Smooth muscle cell (in vitro differentiated cells): Measurements from ENCODE around the gene HECTD1. TPM values are rescaled to one million over a fixed set of nuclear protein-coding genes. Genes with fewer than 3 reads are reported as not detected.

Experiments used
- DNase-seq: peaks from one replicate; lab custom pipeline; 2025; ENCODE audit not compliant: unreplicated experiment; lab: John Stamatoyannopoulos, UW
- H2AFZ ChIP-seq: fragments of 200-600 bp; sonication (generic); 2 replicates; pipeline ENCODE4 v1.6.0; 2016; ENCODE audit warnings: antibody characterized with exemption, low read depth, mild to moderate bottlenecking
- H3F3A ChIP-seq: fragments of 200-600 bp; sonication (generic); 2 replicates; pipeline ENCODE4 v1.6.0; 2017; ENCODE audit warnings: antibody characterized with exemption, low read depth
- H3K27ac ChIP-seq: fragments of 200-600 bp; sonication (generic); 2 replicates; pipeline ENCODE4 v1.5.1; 2016; ENCODE audit warnings: low read depth, mild to moderate bottlenecking
- H3K27me3 ChIP-seq: fragments of 200-600 bp; sonication (generic); 2 replicates; pipeline ENCODE4 v1.6.1; 2016; ENCODE audit warnings: low read depth, mild to moderate bottlenecking
- H3K36me3 ChIP-seq: fragments of 200-600 bp; sonication (generic); 2 replicates; pipeline ENCODE4 v1.5.1; 2016; ENCODE audit warnings: low read depth
- H3K4me1 ChIP-seq: fragments of 200-600 bp; sonication (generic); 2 replicates; pipeline ENCODE4 v1.5.1; 2016; ENCODE audit warnings: low read depth
- H3K4me2 ChIP-seq: fragments of 200-600 bp; sonication (generic); 2 replicates; pipeline ENCODE4 v1.6.0; 2016; ENCODE audit warnings: mild to moderate bottlenecking
- H3K4me3 ChIP-seq: fragments of 200-600 bp; sonication (generic); 2 replicates; pipeline ENCODE4 v1.5.1; 2016; ENCODE audit warnings: mild to moderate bottlenecking
- H3K79me2 ChIP-seq: fragments of 200-600 bp; sonication (generic); 2 replicates; pipeline ENCODE4 v1.6.0; 2016; ENCODE audit warnings: low read depth, mild to moderate bottlenecking
- H3K9ac ChIP-seq: fragments of 200-600 bp; sonication (generic); 2 replicates; pipeline ENCODE4 v1.6.0; 2016; ENCODE audit warnings: low read depth
- H3K9me3 ChIP-seq: fragments of 200-600 bp; sonication (generic); replicated peaks from 2 replicates; pipeline ENCODE4 v1.5.1; 2016; ENCODE audit warnings: low read depth
- H4K20me1 ChIP-seq: fragments of 200-600 bp; sonication (generic); 2 replicates; pipeline ENCODE4 v1.6.0; 2016; ENCODE audit warnings: low read depth
- CTCF ChIP-seq: fragments of 200-600 bp; sonication (generic); IDR thresholded peaks from 2 replicates; pipeline ENCODE4 v1.5.1; 2017; ENCODE audit warnings: borderline replicate concordance, mild to moderate bottlenecking, antibody characterized with exemption; ENCODE audit not compliant: insufficient read depth, poor library complexity, severe bottlenecking
- whole genome bisulfite sequencing: methylation state at CpG from one replicate; pipeline ENCODE4 v1.1.7; 2016; ENCODE audit warnings: low lambda C conversion rate; 5-methylcytosine and 5-hydroxymethylcytosine counted together
- polyA plus RNA-seq: library from polyadenylated mRNA; unstranded; fragments of >200 nt; fragmentation: Nextera tagmentation; extraction: Ambion mirVana; gene quantifications from 2 replicates; pipeline ENCODE4 v1.2.1, GENCODE V29; 2016
- total RNA-seq: library from RNA; depleted of rRNA; stranded (reverse); fragments of >200 nt; gene quantifications from 2 replicates; pipeline ENCODE4 v1.2.3, GENCODE V29; 2014

HECTD1 gene
- total and polyA plus RNA-seq, 2 experiments from 2014 or later = 39.3 to 116 TPM

- peaks cover 5% of the 10 kb centered on the region for H4K20me1 ChIP-seq
- no peak for DNase-seq
- H3K27ac ChIP-seq = no peak overlapping the region
Measured at GRCh38 chr14:31154956-31155355, 52.6 kb downstream of the HECTD1 start.

GRCh38 chr14:31142455-31143087 is 65.0 kb downstream of the HECTD1 start:
- Histone ChIP-seq H3K4me2 (no peak overlapping the region), H3K9me3 (no peaks in the 10 kb centered on the region), H2AFZ (no peak overlapping the region), H3K27ac (no peak overlapping the region), H3K36me3 (peaks cover 41% of the 10 kb centered on the region), H3K4me3 (no peak overlapping the region), H3K79me2 (peaks cover 6% of the 10 kb centered on the region), H3K4me1 (no peaks in the 10 kb centered on the region), H4K20me1 (no peaks in the 10 kb centered on the region), H3K27me3 (no peaks in the 10 kb centered on the region), H3F3A (no peaks in the 10 kb centered on the region), H3K9ac (no peak overlapping the region)
- WGBS = 97% methylated on average over 11 of the region's 11 CpGs
- TF ChIP-seq CTCF = no peak
- no peak for DNase-seq

More at GRCh38 chr14:31154956-31155355, 52.6 kb downstream of the HECTD1 start:
- no peaks in the 10 kb centered on the region for H3K27me3 ChIP-seq
- no peak overlapping the region for H3K9ac ChIP-seq
- H3K36me3 ChIP-seq = peaks cover 16% of the 10 kb centered on the region
- H3K4me1 ChIP-seq = no peaks in the 10 kb centered on the region
- H3K79me2 ChIP-seq = peaks cover 13% of the 10 kb centered on the region
- no peak overlapping the region for H3K4me2 ChIP-seq
- H3K4me3 ChIP-seq = no peak overlapping the region
- H2AFZ ChIP-seq = no peak overlapping the region
- 88% methylated on average over 12 of the region's 12 CpGs for WGBS
- H3F3A ChIP-seq = no peaks in the 10 kb centered on the region
- H3K9me3 ChIP-seq = no peaks in the 10 kb centered on the region
- no peak for TF ChIP-seq CTCF

DNA sequence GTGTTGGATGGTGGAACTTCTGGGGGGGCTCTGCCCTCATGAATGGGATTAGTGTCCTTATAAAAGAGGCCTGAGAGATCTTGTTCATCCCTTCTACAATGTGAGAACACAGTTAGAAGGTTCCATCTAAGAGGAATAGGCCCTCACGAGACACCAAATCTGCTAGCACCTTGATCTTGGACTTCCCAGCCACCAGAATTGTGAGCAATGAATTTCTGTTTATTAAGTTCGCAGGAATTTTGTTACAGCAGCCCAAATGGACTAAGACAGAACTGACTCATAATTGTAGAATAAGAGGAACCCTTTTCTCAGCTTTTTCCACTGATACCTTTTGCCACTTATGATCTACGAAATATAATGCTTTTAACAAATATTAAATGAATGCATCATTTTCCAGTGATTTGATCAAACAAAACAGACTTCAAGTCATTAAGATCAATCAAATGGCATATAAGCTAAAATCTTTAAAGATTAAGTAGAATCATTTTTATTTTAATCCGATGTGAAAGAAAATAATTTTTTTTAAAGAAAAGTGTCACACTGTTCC is 68.2 kb downstream of the HECTD1 start:
- 93% methylated on average over 4 of the region's 4 CpGs for WGBS
- Histone ChIP-seq H3K27ac (no peak overlapping the region), H3K4me1 (no peaks in the 10 kb centered on the region), H3K4me2 (no peak overlapping the region), H3K4me3 (no peak overlapping the region), H3K27me3 (no peaks in the 10 kb centered on the region), H3K9ac (no peak overlapping the region), H4K20me1 (no peaks in the 10 kb centered on the region), H3F3A (no peaks in the 10 kb centered on the region), H3K36me3 (peaks cover 38% of the 10 kb centered on the region), H3K9me3 (no peaks in the 10 kb centered on the region), H3K79me2 (no peaks in the 10 kb centered on the region), H2AFZ (no peak overlapping the region)
- no peak for TF ChIP-seq CTCF
- no peak for DNase-seq

DNA sequence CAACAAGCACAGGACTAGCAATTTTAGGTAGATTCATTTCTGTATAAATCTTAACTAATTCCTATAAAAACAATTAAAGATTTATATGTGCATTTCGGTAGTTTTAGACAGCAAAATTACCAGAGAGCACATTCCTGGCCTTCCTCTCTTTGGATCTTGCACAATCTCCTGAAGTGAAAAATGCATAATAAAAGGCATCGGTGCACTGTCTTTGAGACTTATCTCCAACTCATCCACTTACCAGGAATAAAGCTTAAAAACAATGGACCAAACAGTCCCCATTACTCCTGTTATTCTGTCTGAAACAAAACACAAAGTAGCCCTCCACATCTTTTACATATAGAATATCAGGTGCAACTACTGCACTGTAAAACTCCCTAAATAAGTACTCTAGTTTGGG is 69.3 kb downstream of the HECTD1 start:
- no peaks in the 10 kb centered on the region for H3F3A ChIP-seq
- H3K4me3 ChIP-seq = no peak overlapping the region
- no peak overlapping the region for H3K9ac ChIP-seq
- TF ChIP-seq CTCF = no peak
- DNase-seq = no peak
- no peak overlapping the region for H3K4me2 ChIP-seq
- peaks cover 36% of the 10 kb centered on the region for H3K36me3 ChIP-seq
- no peaks in the 10 kb centered on the region for H3K4me1 ChIP-seq
- H3K27ac ChIP-seq = no peak overlapping the region
- no peaks in the 10 kb centered on the region for H3K27me3 ChIP-seq
- H3K79me2 ChIP-seq = peaks cover 5% of the 10 kb centered on the region
- no peak overlapping the region for H2AFZ ChIP-seq
- no peaks in the 10 kb centered on the region for H4K20me1 ChIP-seq
- 90% methylated on average over 2 of the region's 2 CpGs for WGBS
- no peaks in the 10 kb centered on the region for H3K9me3 ChIP-seq
